HPDE6-E6E7 (cell line): ENCODE measurements around the gene C10orf67.
"Not testable (repeated sequence)": the region's sequence is repeated elsewhere in the genome, so short reads cannot be mapped to it uniquely, and the experiment has no call there.

Experiments
- DNase-seq: peaks from one replicate; pipeline ENCODE4 v3.0.0; 2011; ENCODE audit warnings: missing footprints; ENCODE audit errors: extremely low spot score

C10orf67 gene

DNA sequence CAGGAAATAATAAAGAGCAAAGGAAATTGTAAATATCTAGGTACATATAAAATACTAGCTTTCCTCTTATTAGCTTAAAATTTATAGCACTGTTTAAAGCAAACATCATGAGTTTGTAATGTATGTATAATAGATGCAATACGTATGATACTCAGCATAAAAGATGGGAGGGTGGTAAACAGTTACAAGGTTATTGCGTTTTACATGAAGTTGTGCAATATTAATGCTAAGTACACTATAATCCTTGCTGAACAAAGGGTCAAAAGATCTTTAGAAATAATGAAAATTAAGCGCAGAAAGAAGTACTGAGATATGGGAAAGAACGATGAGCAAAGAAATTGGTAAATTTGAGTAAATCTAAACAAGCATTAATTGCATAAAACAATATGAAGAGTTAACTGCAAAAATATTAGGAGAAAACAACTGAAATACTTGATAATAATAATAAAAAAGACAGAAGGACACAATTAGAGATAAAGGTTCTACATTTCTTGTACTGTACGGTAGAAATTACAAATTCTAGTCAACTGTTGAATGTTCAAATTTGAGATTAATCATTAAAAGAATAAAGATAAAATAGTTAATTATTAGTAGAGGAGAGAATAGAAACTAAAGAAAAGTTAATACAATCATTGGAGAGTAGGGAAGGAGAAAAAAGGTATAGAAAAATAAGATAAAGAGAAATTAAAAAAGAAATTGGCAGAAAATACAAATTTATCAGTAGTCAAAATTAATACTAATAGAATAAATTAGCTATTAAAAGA lies 17.9 kb downstream of the C10orf67 start:
- DNase-seq, result no peak

DNA sequence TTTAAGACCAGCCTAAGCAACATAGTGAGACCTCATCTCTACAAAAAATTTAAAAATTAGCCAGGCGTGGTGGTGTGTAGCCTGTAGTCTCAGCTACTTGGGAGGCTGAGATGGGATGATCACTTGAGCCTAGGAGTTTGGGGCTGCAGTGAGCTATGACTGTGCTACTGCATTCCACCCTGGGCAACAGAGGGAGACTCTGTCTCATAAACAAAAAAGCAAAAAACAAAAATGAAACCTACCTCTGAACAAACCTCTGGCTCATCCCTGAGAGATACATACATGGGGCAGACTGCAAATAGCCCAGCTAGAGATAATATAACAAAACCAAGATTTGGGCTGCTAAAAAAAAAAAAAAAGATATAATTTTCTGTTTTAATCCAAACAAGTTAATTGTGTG lies 19.5 kb downstream of the C10orf67 start:
- DNase-seq, result no peak

DNA sequence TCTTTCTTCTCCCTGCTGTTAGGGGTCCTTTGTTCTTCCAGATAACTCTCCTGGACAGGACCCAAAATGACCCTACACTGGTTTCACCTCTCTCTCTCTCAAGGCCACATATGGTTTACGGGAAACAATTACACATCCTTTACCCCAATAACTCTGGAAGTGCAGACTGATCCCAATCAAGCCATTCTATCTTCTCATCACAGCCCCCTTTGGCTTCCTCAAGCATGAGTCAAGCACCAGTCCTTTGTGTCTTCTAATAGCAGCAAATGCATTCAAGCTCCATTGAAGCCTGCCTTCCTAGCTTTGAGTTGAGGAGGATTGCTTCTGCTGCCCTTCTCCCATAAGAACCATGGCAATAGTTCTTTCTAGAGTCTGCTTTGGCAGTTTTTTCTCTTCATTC lies 20.2 kb downstream of the C10orf67 start:
- DNase-seq, result no peak

DNA sequence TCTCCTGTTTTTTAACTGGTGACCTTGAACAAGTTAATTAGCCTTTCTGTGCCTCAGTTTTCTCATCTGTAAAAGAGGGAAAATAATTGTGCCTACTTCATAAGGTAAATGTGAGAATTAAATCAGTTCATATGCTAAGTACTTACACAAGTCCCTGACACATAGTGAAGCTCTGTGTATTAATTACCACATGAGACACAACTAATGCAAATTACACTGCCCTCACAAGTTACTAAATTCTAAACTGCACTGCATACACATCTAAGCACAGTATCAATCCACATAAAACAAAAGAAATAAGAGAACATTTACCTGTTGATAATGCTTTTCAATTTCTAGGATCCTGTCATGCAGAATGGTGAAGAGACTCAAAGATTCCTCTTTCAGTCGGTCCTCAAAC lies 22.5 kb downstream of the C10orf67 start:
- no peak for DNase-seq

DNA sequence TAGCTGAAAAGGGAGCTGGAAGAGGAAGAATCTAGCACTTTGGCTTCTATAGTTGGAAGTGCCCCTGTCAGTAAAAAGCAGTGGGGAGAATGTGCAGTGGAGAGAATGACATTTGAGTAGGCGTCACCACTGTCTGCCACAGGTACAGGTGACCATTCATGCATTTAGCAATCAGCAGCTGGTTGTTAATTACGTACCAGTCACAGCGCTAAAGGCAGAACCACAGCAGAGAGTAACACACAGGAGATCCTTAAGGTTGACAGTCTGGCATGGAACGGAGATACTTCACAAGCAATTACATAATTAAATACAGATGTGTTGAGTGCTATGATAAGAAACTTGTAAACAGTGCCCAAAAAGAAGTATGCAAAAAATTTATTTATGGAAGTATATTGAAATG lies 24.8 kb downstream of the C10orf67 start:
- DNase-seq, result no peak

DNA sequence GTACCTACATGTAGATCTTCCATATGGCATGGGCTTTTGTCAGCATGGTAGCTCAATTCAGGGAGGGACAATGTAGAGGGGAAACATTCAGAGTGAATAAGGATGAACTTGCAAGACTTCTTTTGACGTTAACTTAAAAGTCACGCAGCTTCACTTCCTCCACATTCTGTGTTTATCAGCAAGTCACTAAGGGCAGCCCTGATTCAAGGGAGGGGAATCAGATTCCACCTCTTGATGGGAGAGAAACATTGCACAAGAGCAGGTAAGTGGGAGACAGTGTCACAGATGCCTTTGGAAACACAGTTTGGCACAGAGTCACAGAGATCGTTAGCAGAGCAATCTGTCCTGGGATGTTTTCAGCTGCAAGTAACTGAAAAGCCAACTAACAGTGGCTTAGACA lies 26.2 kb downstream of the C10orf67 start:
- no peak for DNase-seq

DNA sequence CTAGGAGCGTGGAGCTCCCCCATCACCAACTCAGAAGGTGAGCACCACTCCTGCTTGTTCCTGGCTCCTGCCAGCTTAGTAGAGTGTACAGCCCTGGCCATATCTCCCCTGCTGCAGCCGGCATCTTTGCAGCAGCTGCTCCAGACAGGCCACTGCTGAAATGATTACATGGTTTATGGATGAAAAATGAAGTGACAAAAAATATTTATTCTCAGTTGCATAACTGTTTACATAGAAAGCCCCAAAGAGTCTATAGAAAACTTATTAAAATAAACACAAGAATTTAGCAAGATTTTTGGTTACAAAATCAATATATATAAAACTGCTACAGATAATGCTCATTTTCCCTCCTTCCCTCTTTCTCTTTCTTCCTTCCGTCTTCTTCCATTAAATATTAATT lies 27.2 kb downstream of the C10orf67 start:
- no peak for DNase-seq

DNA sequence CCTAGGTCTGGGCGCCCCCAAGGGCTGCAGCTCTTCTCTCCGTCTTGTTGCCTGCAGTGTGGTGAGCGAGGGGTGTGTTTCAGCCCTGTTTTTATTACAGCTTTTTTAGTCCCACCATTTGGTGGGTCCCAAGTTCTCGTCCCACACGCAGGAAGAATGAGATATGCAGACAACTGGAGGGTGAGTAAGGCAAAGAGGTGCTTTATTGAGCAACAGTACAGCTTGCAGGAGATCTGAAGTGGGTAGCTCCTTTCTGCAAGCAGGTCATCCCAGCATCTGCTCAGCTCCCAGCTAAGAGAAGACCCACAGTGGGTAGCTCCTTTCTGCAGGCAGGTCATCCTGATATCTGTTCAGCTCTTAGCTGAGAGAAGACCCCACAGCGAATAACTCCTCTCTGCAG lies 28.2 kb downstream of the C10orf67 start:
- DNase-seq, result no peak

DNA sequence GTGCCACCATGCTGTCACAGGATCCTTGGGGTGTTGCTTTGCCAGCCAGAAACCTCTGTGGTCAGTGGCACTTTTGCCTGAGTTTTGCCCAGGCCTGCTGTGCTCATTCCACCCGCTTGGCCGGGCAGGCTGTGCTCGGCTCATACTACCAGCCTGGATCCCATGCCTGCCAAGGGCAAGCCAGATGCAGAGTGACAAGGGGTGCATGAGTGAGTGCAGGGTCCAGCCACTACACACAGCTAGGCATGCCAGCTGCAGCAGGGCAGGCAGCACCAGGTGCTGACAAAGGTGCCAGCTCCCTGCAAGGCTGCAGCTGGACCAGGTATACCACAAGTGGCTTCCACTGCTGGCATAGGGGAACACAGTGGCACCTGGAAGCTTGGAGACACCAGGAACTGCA lies 28.6 kb downstream of the C10orf67 start:
- DNase-seq, result no peak

DNA sequence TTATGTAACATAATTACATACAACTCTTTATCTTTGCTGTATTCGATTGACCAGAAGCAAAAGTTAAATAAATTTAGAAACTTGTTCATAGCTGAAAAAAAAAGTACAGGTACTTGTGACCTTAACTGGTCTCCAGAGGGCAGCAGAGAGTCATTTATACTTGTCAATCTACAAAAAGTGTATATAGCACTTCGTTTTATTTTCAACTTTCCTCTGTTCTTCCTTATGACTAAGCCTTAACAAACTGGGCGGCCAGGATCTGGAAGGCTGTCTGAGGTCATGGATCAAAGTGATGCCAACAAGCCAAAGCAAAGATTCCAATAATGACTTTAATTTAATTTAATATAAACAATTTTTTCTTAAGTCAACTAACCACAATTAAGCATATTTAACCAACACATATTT lies 29.8 kb downstream of the C10orf67 start:
- no peak for DNase-seq

DNA sequence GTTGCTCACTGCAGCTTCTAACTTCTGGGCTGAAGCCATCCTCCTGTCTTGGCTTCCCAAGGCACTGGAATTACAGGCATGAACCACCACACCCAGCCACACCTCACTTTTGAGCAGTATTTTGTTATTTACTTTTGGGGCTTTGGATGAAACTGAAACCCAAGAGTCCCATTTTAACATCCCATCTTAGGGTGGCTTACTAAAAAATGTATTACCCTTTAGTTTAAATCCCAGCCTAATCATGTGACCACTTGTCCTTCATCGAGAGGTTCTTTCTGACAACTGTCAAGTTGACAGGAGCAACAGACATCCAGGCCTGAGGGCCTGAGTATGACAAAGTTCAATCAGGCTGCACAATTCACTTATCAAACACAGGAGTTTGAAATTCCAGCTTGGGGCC lies 33.6 kb downstream of the C10orf67 start:
- DNase-seq, result no peak

DNA sequence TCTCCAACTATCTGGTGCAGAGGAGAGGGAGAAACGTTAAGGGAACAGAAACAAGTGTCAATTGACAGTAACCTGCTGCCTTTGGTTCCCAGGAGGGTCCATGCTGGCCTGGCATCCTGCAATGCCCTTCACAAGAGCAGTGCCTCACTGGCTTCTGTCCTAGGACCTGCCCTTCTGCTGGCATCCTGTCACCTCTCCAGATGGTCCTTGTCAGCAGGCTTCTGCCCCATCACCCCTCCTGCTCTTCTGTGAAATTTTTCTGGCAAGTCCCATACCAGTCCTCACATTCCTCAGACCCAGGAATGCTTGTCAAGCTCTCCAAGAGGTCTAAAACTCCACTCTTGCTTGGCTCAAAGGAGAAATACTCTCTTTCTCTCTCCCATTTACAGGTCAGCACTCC lies 34.2 kb downstream of the C10orf67 start:
- DNase-seq, result no peak

DNA sequence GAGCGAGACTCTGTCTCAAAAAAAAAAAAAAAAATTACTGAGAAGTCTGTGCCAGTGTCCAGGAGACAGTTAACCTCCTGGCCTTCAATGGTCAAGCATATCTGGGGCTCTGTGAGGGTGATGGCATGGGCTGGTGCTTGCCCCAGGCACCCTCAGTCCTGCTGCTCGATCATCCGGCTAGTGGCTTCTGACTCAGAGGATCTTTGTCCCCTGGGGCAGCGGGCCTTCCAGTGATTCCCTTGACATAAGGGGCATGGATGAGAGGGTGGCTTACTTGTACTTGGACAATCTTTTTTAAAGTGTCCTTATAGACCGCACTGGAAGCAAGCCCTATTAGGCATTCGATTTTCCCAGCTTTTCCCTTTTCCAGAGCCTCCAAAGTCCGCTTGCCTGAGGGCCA lies 44.6 kb downstream of the C10orf67 start:
- DNase-seq, result not testable (repeated sequence)

DNA sequence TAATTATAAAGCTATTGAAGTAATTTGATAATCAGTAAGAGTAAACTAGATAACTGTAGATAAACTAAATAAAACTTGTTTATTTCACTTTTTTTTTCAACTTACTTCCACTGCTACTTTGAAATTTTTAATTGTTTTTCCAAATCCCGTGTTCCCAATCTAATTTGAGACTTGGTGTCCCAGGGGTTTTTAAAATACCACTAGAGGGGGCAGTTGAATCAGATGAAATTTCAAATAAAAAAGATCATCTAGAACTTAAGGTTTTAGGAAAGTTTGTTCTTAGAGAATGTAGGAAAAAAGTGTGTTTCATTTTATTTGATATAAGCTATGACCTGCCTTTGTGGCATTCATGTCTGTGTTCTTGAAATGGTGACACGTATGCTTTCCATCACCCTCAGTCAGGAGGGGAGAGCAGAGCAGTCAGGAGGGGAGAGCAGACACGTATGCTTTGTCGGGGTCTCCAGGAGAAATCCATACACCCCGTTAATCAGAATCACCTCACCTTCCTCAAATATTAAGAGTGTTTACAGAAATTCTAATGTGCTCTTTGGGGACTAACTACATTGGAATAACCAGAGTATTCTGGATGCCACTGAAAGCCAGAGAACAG lies 49.9 kb downstream of the C10orf67 start:
- no peak for DNase-seq

DNA sequence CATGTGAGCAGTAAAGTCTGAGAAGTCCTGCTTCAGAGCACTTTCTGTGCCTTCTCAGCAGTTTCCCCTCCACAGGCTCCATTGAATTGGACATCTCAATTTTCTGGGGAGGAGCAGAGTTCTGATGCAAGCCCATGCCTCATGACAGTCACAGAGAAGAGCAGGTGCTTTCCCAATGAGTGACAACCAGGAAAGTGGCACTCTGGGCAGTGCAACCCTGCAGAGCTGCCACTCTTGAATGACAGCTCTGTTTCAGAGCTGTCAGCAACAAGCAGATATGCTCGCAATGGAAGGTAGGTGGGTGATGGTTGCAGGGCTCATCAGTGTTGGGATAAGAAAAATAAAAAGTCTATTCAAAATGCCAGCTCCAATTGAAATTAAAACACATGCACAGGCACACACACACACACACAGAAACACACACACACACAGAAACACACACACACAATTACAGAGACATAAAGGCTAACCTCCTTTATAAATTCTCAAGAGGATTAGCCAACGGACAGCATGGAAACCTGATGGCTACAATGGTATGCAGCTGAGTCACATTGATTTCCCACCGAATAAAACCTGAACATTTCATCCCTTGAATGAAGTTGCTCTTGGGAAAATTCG lies 50.5 kb downstream of the C10orf67 start:
- DNase-seq, result no peak

DNA sequence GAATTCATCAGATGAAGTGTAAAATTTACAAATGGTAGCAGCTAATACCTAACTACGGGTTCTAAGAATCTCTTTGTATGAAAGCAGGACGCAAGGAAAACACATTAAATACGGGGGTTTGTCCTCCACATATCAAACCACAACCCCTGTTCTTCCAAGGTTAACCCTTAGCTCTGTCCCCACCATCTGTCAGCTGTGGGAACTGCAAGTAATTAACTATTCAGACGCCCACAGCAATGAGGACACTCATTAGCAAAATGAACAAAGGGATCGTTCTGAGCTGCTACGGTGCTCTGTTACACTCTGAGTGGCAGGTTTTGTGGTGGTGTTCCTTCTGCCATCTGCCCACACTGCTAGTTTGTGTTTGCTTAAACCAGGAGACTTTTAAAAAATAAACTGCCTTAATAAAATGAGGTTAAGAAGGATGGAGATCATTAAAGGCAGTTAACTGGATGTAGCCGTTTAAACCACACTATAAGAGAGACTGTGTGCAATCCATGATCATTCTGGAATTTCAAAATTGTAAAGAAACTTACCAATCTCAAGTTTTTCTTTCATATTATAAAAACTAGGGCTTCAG lies 51.4 kb downstream of the C10orf67 start:
- DNase-seq, result peak; percentile 3

DNA sequence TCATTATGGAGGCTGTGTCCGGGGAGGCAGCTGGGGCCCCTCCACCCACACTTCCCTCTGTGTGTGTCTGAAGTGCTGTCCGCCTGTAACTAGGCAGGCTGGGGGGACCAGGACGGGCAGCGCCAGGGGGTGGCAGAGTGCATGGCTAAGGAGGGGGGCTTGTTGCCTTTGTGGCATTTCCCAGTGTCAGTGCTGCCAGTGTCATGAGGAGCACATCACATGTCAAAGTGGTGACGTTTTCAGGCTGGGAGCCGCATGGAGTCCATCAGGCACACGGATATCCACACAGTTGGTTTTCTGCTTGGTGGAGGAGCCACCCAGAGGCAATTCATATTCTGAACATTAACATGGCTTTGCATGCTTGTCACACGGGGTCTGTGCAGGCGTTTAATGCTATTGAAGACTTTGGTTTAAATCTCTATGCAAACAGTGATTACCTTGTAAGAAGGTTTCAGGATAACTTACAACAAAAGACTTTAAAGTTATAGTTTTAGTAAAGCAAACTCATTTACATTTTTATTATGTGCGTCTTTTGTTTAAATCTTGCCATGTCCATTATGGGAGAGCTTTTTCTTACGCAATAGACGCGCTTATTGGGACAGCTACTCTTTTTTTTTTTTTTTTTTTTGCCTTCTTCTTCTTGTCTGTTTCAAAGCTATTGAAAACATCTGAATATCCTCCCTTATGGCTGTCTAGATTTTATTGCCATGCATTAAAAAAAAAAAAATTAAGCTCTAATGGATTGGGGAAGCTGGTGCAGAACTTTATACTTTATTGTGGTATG lies 52.9 kb downstream of the C10orf67 start:
- DNase-seq, result no peak

DNA sequence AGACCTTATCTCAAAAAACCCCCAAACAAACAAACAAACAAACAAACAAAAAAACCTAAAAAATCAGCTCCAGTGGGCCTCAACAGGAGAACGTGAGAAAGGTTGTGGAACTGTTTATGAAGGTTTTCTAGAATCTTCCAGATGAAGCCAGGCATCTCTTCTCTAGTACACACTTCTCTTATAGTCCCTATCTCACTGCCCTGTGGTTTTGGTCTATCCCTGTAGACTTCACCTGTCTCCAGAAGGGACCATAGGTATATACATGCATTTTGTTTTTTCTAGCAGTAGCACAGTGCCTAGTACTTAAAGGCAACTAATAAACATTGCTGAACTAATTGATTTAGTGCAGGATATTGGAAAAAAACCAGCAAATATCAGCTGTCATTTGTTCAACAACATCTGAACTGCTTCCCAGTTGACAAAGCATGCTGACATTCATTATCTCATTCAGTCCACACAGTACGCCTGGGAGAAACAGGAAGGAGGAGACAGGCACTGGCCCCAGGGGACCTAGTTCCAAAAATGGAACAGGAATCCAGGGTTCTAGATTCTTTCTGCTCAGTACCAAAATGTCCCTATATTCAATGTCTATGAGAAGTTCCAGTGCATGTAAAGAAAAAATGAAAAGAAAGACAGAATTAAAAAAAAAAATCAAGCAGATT lies 59.8 kb downstream of the C10orf67 start:
- DNase-seq, result no peak

DNA sequence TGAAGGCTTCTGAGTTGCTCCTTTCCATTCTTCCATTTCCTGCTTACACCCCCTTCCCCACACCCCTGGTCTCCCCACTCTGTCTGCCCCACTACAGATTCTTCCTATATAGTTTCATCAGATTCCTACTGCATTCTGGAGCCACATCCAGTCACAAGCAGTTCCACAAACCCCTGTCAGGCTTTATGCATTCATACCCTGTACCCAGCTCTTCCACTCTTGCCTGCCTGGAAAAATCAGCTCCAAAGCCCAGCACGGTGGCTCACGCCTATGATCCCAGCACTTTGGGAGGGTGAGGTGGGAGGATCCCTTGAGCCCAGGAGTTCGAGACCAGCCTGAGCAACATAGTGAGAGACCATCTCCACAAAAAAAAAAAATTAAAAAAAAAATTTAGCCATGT lies 60.4 kb downstream of the C10orf67 start:
- no peak for DNase-seq

DNA sequence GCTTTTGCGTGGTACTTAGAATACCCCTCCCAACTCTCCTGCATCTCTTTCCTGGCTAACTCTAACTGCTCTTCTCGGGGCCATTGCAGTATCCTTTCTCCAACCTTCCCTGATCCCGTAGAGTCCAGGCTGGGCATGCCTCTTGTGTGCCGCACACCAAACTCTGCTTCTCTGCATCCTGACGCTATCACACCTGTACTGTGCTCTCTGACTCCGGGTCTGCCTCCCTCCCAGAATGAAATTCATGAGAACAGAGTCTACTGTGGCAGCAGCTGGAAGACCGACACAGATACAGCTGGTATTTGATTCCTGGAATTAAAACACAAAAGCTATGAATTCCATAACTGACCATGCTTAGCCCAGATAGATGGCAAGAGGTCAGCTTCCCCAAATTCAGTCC lies 60.9 kb downstream of the C10orf67 start:
- DNase-seq, result no peak

DNA sequence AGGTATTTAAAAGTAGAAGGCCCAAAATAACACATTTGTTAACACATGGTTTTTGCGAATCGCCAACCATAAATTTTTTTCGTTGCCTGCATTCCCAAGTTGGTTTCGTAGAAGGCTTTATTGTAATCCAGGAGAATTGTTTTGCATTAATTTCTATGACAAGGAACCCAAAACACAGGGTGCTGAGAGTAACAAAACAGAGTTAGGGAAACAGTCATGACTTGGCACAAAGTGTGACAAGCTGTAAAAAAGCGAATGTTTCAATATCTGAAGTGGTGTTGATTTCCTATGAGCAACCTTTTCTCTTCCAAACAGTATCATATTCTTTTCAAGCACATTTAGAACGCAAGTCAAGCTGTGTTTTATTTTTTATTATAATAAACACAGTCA lies 63.6 kb downstream of the C10orf67 start:
- DNase-seq, result no peak
